Ovary (tissue), 10 donors: Measurements from ENCODE around the gene ENPP7. TPM values are rescaled to one million over a fixed set of nuclear protein-coding genes. Genes with fewer than 3 reads are reported as not detected.

Source experiments
- DNase-seq, 5 donors: peaks; one replicate each; pipeline ENCODE4 v3.0.0-alpha.2; 2019 to 2020
- H3K27ac ChIP-seq, 2 donors: fragments of 200-600 bp; one replicate each; pipeline versions ENCODE4 v1.5.1 to v1.8.0; 2019 to 2022
- H3K27me3 ChIP-seq: fragments of 200-600 bp; one replicate; pipeline ENCODE4 v1.8.0; 2022
- H3K36me3 ChIP-seq: fragments of 200-600 bp; sonication (generic); one replicate; pipeline ENCODE4 v1.5.1; 2019
- H3K4me1 ChIP-seq: one replicate; pipeline ENCODE4 v1.8.1; 2013; ENCODE audit warnings: mild to moderate bottlenecking, moderate library complexity; ENCODE audit not compliant: insufficient read depth
- H3K4me3 ChIP-seq: fragments of 200-600 bp; sonication (generic); one replicate; pipeline ENCODE4 v1.5.1; 2017
- H3K9me3 ChIP-seq, 2 donors: fragments of 200-600 bp in 1 of 2; sonication (generic) in 1 of 2; one replicate each; pipeline versions ENCODE4 v1.5.1 to v1.8.1; 2013 to 2019; ENCODE audit warnings: mild to moderate bottlenecking in 1 of 2, moderate library complexity in 1 of 2
- EP300 ChIP-seq: sonication (generic); formaldehyde crosslinking; IDR thresholded peaks from one replicate; pipeline ENCODE4 v1.6.1; 2017; ENCODE audit warnings: antibody characterized with exemption
- POLR2A ChIP-seq: fragments of 450-650 bp; IDR thresholded peaks from one replicate; pipeline ENCODE4 v1.6.1; 2017; ENCODE audit warnings: antibody characterized with exemption, mild to moderate bottlenecking, moderate library complexity
- WGBS, 3 donors: extraction: QIAGEN DNeasy Blood & Tissue Kit in 1 of 3; methylation state at CpG; one replicate each; pipeline versions ENCODE4 v1.1.5 to v1.1.7; 2013 to 2017; 5-methylcytosine and 5-hydroxymethylcytosine counted together
- intact Hi-C, 4 donors: fragments of 100-400 bp; cut with DNase I; formaldehyde crosslinking; loops; one replicate each; pipeline versions ENCODE4 v1.11.0 to v1.15.1; 2022 to 2023
- long read RNA-seq, 3 donors: library from polyadenylated mRNA in 2 of 3; unstranded in 2 of 3; transcript quantifications; one replicate each; pipeline ENCODE4 v2.0.0 and lab custom pipeline, GENCODE V29; 2021 to 2026
- polyA plus RNA-seq, 2 donors: library from polyadenylated mRNA; stranded (reverse); fragments of 200-250 nt in 1 of 2; fragments of 350-450 nt in 1 of 2; fragmentation: Illumina TruSeq in 1 of 2; extraction: RNeasy Lipid Tissue Mini Kit (QIAGEN cat#74804) in 1 of 2; gene quantifications; one replicate each; pipeline ENCODE4 v1.2.3, GENCODE V29; 2013 to 2014
- total RNA-seq, 7 donors: library from RNA; depleted of rRNA in 2 of 7; stranded (reverse); fragments of >200 nt in 2 of 7; fragmentation: NEBNext Ultra II Directional in 3 of 7; extraction: Animal tissue kit (Norgen Biotek cat#: 25700) in 3 of 7; gene quantifications; one replicate each; pipeline versions ENCODE4 v1.1.0 to v1.2.4, GENCODE V29; 2016 to 2023
- TF ChIP-seq, protein P1 (sequence below), 3 donors: fragments of 450-650 bp in 2 of 3; fragments of 200-600 bp in 1 of 3; IDR thresholded peaks; one replicate each; pipeline versions ENCODE4 v1.5.1 to v1.8.0; 2016 to 2022; ENCODE audit warnings: antibody characterized with exemption in 3 of 3, mild to moderate bottlenecking in 1 of 3
- donor health status: DM: no; HTN: no; CAD: no; lungs with moderate emphysema.
- donor health status: DM: no; HTN: no; CAD: no.
- donor health status: Bipolar disorder and iron deficiency.
- donor health status: DM: yes; HTN: yes; CAD: no.
- donor health status: DM: no; HTN: no; CAD: no.
- donor health status: DM: yes; HTN: yes; CAD: no.

ENPP7 gene, protein sequence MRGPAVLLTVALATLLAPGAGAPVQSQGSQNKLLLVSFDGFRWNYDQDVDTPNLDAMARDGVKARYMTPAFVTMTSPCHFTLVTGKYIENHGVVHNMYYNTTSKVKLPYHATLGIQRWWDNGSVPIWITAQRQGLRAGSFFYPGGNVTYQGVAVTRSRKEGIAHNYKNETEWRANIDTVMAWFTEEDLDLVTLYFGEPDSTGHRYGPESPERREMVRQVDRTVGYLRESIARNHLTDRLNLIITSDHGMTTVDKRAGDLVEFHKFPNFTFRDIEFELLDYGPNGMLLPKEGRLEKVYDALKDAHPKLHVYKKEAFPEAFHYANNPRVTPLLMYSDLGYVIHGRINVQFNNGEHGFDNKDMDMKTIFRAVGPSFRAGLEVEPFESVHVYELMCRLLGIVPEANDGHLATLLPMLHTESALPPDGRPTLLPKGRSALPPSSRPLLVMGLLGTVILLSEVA
- total RNA-seq (not detected), polyA plus RNA-seq (not detected)
- long read RNA-seq, donor 1: 0 reads
- long read RNA-seq, donor 2: 0 reads
- long read RNA-seq, donor 3: 0 reads

DNA sequence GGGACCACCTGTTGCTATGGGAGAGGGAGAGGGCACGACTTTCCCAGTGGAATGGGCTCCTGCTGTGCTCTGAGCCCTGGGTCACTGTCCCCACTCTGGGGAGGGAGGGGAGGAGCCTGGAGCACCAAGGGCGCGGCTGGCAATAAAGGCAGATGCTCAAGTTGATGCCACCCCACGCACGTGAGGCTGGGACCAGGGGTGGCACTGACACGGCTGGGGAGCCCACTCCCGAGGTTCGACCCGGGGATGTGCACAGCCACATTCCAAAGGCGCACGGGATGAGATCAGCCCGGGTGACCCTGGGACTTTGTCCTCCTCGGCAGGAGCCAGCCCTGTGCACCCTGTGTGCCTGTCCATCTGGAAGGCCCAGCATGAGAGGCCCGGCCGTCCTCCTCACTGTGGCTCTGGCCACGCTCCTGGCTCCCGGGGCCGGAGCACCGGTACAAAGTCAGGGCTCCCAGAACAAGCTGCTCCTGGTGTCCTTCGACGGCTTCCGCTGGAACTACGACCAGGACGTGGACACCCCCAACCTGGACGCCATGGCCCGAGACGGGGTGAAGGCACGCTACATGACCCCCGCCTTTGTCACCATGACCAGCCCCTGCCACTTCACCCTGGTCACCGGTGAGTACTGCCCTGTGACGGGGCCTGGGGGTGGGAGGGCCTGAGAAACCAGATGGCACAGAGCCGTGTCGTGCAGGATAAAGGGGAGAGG is at the start of gene ENPP7:
TSS of gene ENPP7 (plus strand) at position 175 of the 715 bp plus-strand sequence. CDS start at position 372, 197 bp downstream.
- 93 to 97% (median 94%) methylated on average over 29 to 33 of the region's 33 CpGs for WGBS, 3 donors
- TF ChIP-seq, protein P1, sequence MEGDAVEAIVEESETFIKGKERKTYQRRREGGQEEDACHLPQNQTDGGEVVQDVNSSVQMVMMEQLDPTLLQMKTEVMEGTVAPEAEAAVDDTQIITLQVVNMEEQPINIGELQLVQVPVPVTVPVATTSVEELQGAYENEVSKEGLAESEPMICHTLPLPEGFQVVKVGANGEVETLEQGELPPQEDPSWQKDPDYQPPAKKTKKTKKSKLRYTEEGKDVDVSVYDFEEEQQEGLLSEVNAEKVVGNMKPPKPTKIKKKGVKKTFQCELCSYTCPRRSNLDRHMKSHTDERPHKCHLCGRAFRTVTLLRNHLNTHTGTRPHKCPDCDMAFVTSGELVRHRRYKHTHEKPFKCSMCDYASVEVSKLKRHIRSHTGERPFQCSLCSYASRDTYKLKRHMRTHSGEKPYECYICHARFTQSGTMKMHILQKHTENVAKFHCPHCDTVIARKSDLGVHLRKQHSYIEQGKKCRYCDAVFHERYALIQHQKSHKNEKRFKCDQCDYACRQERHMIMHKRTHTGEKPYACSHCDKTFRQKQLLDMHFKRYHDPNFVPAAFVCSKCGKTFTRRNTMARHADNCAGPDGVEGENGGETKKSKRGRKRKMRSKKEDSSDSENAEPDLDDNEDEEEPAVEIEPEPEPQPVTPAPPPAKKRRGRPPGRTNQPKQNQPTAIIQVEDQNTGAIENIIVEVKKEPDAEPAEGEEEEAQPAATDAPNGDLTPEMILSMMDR (IDR thresholded peaks at IDR 0.05): no peak
- no peak for TF ChIP-seq EP300
- TF ChIP-seq POLR2A: no peak
- DNase-seq: no peak
- H3K36me3 ChIP-seq: no peaks in the 10 kb centered on the region
- peaks cover 4% of the 10 kb centered on the region for H3K4me1 ChIP-seq
- H3K27me3 ChIP-seq: no peaks in the 10 kb centered on the region
- intact Hi-C loops: no loop called here
- H3K27ac ChIP-seq: no peak within 1 kb of the TSS
- no peak within 1 kb of the TSS for H3K4me3 ChIP-seq
- H3K9me3 ChIP-seq: no peaks in the 10 kb centered on the region

DNA sequence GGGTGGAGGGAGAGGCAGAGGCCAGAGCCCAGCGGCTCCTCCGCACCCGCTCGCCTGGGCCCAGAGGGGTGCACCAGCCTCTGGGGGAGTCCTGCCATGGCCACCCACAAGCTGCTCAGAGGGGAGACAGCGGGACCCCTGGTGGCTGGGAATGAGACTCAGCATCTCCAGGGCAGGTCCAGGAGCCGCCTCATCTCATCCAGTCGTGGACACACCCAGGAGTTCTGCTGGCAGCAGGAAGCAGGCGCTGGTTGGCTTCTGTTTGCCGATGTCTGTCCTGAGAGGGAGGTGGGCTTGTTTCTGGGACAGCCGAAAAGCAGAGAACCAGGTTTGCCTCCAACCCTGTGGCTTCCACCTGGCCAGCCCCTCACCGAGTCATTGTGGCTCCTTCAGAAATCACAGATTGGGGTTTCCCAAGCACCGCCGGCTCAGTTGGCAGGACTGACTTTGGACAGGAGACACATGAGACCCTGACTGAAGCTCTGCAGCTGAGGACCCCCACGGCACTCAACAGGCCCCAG is 49.6 kb upstream of the ENPP7 start:
- DNase-seq: no peak
- no peak overlapping the region for H3K4me3 ChIP-seq
- no peaks in the 10 kb centered on the region for H3K27me3 ChIP-seq
- WGBS, 3 donors: 75 to 86% (median 85%) methylated on average over 14 of the region's 14 CpGs
- H3K27ac ChIP-seq: no peak overlapping the region
- H3K4me1 ChIP-seq: no peaks in the 10 kb centered on the region
- no peaks in the 10 kb centered on the region for H3K36me3 ChIP-seq
- TF ChIP-seq EP300 (no peak), POLR2A (no peak)
- TF ChIP-seq, protein P1 (IDR thresholded peaks at IDR 0.05): no peak
- intact Hi-C loops: no loop called here
- no peaks in the 10 kb centered on the region for H3K9me3 ChIP-seq

DNA sequence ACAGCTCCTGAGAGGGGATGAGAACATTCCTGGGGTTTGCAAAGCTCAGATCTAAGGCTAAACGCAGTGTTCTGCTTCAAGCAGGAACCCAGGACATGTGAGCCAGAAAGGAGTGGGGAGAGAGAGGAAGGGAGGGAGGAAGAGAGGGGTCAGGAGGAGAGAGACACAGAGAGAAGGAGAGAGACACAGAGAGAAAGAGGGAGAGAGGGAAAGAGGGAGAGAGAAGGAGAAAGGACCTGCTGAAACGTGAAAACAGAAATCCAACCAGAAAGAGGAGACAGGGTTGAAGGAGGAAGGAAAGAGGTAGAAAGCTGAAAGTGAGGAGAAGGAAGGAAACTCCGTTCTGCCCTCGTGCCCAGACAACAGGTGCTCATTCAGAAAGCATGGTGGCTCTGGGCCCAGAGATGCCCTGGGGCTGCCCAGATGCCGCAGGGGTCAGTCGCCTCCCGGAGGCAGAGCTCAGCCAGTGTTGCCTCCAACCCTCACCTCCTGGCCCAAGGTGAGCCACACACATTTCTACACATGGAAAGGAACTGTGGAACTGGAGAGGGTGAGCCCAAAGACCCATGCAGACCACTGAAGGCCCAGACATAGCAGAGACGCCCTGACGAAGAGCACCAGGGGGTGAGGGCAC is 49.0 kb upstream of the ENPP7 start:
- WGBS, 3 donors: 72 to 84% (median 81%) methylated on average over 9 of the region's 9 CpGs
- Histone ChIP-seq H3K9me3 (no peaks in the 10 kb centered on the region), H3K27me3 (no peaks in the 10 kb centered on the region), H3K4me1 (no peaks in the 10 kb centered on the region), H3K27ac (no peak overlapping the region), H3K36me3 (no peaks in the 10 kb centered on the region), H3K4me3 (no peak overlapping the region)
- intact Hi-C loops: no loop called here
- DNase-seq: no peak
- TF ChIP-seq POLR2A (no peak), EP300 (no peak)
- TF ChIP-seq, protein P1 (IDR thresholded peaks at IDR 0.05): no peak

DNA sequence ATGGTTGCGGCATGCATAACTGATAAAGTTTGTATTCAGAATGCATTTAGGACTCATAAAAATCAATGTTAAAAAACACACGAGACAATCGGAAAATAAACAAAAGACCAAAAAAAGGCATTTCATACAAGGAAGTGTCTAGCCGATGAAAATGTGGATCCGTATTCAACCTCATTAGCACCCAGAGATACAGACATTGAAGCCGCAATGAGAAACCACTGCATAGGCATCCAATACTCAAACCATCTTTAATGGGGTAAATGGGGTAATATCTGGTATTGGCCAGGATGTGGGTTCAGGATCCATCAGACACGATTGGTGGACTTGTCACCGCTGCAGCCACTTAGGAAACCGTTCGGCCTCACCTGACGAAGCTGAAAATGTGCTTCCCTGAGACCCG is 47.4 kb upstream of the ENPP7 start:
- TF ChIP-seq EP300 (no peak), POLR2A (no peak)
- TF ChIP-seq, protein P1 (IDR thresholded peaks at IDR 0.05): no peak
- intact Hi-C loops: no loop called here
- Histone ChIP-seq H3K27me3 (no peaks in the 10 kb centered on the region), H3K4me1 (no peaks in the 10 kb centered on the region), H3K4me3 (no peak overlapping the region), H3K36me3 (no peaks in the 10 kb centered on the region), H3K9me3 (no peaks in the 10 kb centered on the region), H3K27ac (no peak overlapping the region)
- DNase-seq: no peak
- WGBS, 3 donors: 78 to 87% (median 80%) methylated on average over 12 of the region's 12 CpGs
